GM19193 (cell line): ENCODE measurements around the gene GAPT.

ENCODE experiments used
- POLR2A ChIP-seq: IDR thresholded peaks from 4 replicates; pipeline ENCODE4 v1.6.1; 2011; ENCODE audit not compliant: insufficient read depth, insufficient read length; ENCODE audit errors: extremely low read depth

The GAPT gene

DNA sequence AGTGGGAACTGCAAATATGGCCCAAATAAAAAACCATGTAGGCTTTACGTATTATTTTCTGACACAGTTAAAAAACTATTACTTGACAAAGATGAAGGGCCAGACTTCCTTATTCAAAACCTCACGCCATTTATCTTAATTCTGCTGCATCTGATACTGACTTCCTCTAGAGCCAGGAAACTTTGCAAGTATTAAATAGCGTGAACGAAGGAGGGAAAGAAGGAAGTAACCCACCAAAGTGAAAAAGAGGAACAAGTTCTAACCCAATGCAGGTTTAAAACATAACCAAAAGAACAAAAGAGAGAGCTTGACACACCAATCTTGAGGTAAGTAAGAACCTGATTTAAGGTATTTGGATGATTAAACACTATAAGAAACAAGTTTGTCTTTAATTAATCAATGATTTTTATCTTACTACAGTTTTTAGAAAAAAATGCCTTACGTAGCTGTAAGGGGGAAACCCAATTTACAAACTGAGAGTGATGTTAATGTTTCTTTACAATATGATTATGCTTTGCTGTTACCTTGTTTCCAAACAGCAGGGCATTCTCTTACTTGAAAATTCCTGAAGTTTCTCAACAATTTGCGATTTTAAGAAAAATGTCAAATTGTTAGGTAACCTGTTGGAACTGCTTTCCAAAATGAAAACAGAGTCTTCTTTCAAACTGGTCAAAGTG, at the start of gene GAPT:
Gene GAPT (plus strand): TSS at position 220 of the 677 bp plus-strand sequence. CDS start 3,102 bp downstream, outside the sequence.
- TF ChIP-seq POLR2A, result no peak

DNA sequence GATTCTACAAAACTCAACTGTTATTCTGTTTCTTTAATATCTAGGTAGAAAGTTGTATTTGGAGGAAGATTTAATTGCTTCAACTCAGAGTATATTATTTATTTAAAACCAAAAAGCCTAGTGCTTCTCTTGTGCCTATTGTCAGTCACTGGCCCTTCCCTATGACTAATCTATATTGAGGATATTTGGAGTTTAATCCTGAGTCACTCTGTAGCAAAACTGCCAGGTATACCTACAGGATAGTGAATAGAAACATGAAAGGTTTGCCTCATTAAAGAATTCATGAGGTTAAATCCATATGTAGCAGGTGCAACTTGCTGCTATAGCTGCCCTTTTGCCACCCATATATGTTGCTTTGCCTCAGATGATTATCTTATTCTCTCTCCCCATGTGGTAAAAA, 46.4 kb upstream of the GAPT start:
- TF ChIP-seq POLR2A, result no peak

DNA sequence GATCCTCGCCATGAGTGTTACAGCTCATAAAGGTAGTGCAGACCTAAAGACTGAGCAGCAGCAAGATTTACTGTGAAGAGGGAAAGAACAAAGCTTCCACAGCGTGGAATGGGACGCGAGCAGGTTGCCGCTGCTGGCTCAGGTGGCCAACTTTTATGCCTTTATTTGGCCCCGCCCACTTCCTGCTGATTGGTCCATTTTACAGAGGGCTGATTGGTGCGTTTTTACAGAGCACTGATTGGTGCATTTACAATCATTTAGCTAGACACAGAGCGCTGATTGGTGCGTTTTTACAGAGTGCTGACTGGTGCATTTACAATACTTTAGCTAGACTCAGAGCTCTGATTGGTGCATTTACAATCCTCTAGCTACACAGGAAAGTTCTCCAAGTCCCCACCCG, 45.2 kb upstream of the GAPT start:
- no peak for TF ChIP-seq POLR2A

DNA sequence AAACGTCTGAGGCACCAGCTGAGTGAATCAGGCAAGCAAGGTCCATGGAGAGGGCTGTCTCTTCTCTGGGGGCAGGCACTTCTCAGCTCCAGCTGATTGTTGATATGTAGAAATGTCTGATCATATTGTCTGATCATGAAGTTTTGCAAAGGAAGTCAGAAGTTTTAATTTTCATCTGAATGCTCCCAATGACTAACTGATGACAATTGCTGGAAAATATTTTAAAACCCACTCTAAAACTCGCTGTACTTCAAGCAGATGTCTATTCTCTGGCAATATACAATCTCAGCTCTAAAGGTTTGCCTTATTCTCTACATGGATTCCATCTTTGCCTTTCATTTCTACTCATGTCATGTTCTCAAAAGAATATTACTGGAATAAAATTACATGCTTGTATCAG, 44.0 kb upstream of the GAPT start:
- no peak for TF ChIP-seq POLR2A

DNA sequence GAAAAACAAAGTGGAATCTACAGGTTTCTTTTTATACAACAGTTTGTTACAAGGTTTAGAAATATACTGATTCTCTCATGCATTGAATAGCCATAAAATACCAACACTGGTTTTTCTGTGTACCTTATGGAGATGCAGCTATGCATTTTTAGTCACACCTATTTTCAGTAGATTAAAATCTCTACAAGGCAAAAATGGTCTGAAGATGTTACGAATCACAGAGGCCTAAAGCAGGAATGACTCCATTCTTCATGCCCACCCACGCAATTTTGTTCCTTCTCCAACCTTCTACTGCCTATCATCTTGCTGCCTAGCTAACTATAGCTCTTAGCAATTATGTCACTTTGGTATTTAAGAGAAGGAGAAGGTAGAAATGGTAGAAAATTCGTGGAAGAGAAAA, 41.2 kb upstream of the GAPT start:
- TF ChIP-seq POLR2A, result no peak

DNA sequence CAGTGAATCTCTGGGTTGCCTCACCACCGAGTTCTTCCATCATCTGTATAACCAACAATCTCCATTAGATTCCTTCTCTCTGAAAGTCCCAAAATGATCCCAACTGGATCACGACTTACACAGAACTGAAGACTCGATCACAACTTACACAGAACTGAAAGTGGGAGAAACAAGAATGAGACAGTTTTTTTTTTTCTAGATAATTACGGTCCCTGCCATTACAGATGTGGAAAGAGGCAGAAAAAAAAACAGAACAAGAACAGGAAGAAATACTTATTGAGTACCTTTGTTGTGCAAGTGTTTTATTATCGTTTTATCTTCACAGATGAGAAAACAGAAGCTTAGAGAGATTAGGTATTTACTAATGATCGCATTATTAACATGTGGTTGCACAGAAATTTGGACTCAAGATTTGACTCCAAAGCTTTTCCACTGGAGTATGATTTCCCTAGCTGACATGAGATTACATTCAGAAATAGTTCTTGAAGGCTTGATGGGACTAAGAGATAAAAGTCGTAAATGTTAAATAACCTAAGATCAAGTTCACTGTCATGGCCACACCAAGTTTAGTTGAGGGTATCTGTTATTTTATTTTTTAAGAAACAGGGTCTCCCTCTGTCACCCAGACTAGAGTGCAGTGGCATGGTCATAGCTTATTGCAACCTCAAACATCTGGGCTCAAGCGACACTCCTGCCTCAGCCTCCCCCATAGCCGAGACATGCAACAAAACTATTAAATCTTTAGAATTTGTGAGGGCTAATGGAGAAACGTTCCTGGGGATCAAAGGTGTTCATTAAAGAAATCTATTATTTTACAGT, 40.2 kb upstream of the GAPT start:
- TF ChIP-seq POLR2A, result no peak

DNA sequence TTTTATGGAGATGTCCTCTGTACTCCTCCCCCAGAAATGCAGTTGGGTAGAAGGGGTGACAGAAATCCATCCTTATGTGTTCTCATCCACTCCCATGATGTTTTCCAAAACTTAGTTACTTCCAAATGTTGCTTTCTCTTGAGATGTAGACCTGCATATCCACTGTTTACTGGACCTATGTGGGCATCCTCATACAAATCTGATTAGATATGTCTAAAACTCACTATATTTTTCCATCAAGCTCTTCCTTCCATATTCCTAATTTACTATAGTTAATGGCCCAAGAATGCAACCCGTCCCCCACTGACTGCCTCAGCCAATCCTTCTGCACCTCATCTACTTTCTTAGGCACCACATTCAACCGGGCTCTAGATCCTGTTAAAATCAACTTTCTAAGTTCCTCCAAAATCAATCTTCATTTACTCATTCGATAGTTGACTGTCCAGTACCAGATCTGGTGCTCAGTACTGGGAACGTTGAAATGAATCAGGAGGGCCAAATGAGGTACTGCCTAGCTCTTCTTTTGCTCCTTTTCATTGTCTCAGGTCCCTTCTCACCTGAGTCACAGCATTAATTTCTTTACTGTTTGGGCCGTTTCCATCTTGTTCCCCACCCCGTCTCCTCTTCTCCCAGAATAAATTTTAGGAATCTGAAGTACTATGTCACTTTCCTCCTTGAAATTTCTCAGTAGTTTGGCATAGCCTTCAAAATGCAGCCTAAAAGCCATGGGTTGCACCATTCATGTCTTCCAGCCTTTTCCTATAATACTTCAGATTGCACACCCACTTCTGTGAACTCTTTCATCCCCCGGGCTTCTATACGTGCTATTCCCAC, 39.3 kb upstream of the GAPT start:
- TF ChIP-seq POLR2A, result no peak

DNA sequence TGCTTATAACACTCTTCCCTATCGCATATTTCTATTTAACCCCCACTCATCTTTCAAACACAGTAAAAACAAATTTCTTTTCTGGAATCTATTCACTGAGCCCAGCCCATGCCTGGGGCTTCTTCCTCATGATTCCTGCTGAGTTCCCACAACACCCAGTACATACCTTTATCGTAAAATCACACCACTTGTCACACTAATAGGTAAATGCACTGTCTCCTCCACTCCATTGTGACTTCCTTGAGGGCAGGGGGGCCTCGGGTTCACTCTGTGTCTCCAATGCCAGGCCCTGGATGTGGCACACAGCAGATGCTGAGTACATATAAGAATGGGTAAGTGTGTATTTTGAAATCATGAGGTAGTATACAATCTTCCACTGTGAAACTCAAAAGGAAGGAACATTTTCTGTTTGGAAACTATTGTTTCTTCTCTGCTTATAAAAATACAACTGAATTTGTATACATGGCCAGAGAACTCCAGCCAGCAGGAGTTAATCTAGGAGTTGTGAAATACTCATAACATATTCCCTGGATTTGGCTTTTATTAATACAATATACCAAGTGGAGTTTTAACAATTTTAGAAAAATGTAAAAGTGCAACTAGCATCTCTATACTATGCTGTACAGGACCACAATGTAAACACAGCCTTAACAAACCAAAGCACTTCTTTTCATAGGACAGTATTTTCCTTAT, 38.5 kb upstream of the GAPT start:
- no peak for TF ChIP-seq POLR2A

DNA sequence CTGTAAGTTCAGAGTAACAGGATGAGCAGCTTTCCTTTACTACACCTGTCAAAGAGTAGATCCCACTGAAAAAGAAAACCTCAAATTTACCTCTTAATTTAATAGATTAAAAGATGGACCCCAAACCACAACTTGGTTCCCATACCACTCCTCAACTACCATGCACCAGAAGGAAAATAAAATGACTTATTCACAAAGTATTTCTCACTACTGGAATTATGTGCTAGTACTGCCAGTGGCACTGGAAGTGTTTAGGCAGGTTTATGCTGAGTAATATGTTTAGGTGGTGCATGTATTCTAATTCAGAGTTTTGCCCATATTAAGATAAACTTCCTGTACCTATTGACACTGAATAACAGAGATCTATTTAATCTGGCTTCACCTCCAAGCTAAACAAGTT, 37.9 kb upstream of the GAPT start:
- no peak for TF ChIP-seq POLR2A

DNA sequence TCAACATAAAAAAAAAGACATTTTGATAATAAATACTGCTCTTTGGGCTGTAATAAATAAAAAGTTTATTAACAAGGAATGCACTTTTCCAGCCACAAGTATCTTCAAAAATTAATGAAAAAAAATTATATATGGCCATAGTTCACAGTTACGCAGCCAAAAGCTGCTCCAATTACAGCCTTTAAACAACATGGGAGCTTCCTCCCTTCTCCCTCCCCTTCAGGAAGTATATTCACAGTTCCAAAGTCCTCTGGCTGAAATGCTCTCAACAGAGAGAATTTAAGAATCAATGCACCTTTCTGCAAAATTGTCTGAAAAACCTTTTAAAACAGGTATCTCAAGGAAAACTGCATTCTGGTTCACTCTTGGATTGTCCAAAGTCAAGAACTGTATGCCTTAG, 37.2 kb upstream of the GAPT start:
- no peak for TF ChIP-seq POLR2A

DNA sequence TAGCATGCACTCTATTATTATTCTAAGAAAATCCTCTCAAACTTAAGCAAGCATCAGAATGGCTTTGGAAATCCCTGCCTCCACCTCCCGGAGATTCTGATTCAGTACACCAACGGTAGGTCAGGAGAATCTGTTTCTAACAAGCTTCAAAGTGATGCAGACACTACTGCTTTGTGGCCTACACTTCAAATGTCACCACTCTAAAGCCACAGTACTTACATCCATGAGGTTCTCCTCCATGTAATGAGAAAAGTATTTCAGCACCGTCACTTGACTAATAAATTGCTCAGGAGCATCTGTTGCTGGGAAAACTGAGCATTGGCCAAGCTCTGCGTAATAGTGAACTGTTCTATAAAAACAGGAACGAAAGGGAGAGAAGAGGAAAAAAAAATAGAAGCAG, 36.2 kb upstream of the GAPT start:
- no peak for TF ChIP-seq POLR2A

DNA sequence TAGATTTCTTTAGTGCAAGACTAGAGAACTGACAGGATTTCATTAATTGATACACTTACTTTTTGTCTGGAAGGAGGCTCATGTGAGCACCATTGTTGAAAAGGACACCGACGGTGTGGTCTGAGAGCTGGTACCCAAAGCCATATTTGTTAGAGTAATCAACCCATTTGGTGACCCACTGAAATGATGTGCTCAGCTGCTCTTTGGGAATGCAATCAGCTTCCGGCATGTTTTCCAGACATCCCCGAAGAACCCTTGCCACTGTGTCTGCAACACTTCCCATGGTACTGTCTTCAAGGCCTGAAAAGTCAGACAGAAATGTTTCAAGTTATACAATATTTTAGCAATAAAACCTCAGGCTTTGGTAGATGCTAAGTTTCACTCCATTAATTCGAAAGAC, 35.8 kb upstream of the GAPT start:
- no peak for TF ChIP-seq POLR2A

DNA sequence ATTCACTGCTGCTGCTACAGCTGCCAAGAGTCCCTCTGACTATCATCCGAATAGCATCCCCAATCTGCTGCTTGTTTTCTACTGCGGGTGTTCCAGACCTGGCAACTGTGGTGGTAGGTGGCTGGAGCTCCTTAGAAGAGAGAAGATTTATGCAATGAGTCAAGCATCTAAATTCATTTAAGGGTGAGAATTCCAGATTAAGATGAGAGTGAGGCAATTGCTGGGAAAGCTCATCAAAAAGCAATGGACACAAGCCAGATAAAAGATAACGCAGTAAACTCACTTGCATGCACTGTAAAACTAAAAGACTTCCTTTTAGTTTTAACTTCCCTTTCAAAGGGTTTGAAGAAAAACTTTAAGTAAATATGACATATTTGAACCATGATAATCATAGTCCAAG, 35.2 kb upstream of the GAPT start:
- TF ChIP-seq POLR2A, result no peak

DNA sequence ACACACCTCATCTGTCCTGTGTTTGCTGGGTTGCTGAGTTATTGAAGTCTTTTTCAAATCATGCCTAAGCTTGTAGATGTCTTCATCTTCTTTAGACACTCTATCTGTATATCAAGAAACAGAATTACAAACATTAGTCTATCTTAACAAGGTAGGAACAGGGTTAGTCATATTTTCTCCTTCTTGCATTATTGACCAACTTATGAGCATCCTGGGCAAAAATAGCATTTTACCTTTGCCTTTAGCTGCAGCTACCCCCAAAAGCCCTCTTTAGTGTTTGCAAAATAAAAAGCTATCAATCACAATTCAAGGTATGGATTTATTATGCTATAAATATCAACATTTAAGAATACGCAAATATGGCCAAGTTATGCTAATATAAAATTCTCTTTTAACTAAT, 34.7 kb upstream of the GAPT start:
- TF ChIP-seq POLR2A, result no peak

DNA sequence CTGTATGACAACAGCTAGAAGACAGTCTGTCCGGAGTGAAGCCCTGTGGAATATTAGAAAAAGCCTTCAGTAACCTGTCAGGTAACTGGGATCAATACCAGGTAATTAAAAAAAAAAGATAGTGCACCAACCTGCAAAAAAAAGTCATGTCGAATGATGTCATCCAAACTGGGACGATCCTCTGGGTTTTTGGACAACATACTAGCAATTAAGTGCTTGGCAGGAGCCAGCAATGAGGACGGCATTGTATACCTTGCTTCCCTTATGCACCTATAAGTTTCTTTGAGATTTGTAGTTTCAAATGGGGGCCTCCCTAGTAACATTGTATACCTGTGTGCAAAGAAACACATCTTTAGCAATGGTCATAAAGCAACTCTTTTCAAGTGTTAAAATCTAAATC, 34.2 kb upstream of the GAPT start:
- no peak for TF ChIP-seq POLR2A
